SK-N-SH treated with all-trans-retinoic acid at 6 μM for 48 hours (cell line): ENCODE data around the gene CHID1.

ENCODE experiments used
- ATAC-seq: fragments of 200-7000 bp; cut with Tn5 transposase; 3 replicates; pipeline ENCODE4 v1.9.1; 2020; ENCODE audit warnings: mild to moderate bottlenecking, moderate library complexity
- ARNTL ChIP-seq: fragments of 450-650 bp; formaldehyde crosslinking; IDR thresholded peaks from 2 replicates; pipeline ENCODE4 v1.5.0; 2020; ENCODE audit warnings: low read depth, mild to moderate bottlenecking, moderate library complexity, borderline replicate concordance
- BACH2 ChIP-seq: fragments of 250-450 bp; sonication (Bioruptor Pico); IDR thresholded peaks from 2 replicates; pipeline ENCODE4 v1.9.0; 2021; ENCODE audit warnings: mild to moderate bottlenecking, borderline replicate concordance
- CREB5 ChIP-seq: fragments of 250-450 bp; sonication (Bioruptor Pico); IDR thresholded peaks from 2 replicates; pipeline ENCODE4 v1.5.1; 2020; ENCODE audit warnings: low read depth, mild to moderate bottlenecking, moderate library complexity
- CSDC2 ChIP-seq: fragments of 250-450 bp; sonication (Bioruptor Pico); IDR thresholded peaks from 2 replicates; pipeline ENCODE4 v1.5.0; 2020; ENCODE audit warnings: mild to moderate bottlenecking, moderate library complexity
- CSRNP3 ChIP-seq: fragments of 250-450 bp; sonication (Bioruptor Pico); IDR thresholded peaks from 2 replicates; pipeline ENCODE4 v1.5.1; 2021; ENCODE audit warnings: mild to moderate bottlenecking, moderate library complexity
- ESRRG ChIP-seq: fragments of 250-450 bp; sonication (Bioruptor Pico); IDR thresholded peaks from 2 replicates; pipeline ENCODE4 v1.6.1; 2021; ENCODE audit warnings: mild to moderate bottlenecking
- GLIS3 ChIP-seq: fragments of 250-450 bp; sonication (Bioruptor Pico); IDR thresholded peaks from 2 replicates; pipeline ENCODE4 v1.5.0; 2020; ENCODE audit warnings: mild to moderate bottlenecking, moderate library complexity
- ISL1 ChIP-seq: fragments of 250-450 bp; sonication (Bioruptor Pico); IDR thresholded peaks from 2 replicates; pipeline ENCODE4 v2.1.2; 2022; ENCODE audit warnings: mild to moderate bottlenecking, moderate library complexity
- OSR1 ChIP-seq: fragments of 250-450 bp; sonication (Bioruptor Pico); IDR thresholded peaks from 2 replicates; pipeline ENCODE4 v1.8.0; 2022; ENCODE audit warnings: moderate library complexity, mild to moderate bottlenecking, inconsistent platforms
- POU6F1 ChIP-seq: fragments of 250-450 bp; sonication (Bioruptor Pico); IDR thresholded peaks from 2 replicates; pipeline ENCODE4 v1.8.0; 2021; ENCODE audit warnings: low read depth, mild to moderate bottlenecking, moderate library complexity, borderline replicate concordance
- PPARA ChIP-seq: fragments of 250-450 bp; sonication (Bioruptor Pico); IDR thresholded peaks from 2 replicates; pipeline ENCODE4 v1.5.0; 2020; ENCODE audit warnings: mild to moderate bottlenecking, borderline replicate concordance
- RARB ChIP-seq: fragments of 250-450 bp; sonication (Bioruptor Pico); IDR thresholded peaks from 2 replicates; pipeline ENCODE4 v1.8.0; 2021; ENCODE audit warnings: mild to moderate bottlenecking, moderate library complexity
- SNAI2 ChIP-seq: fragments of 250-450 bp; sonication (Bioruptor Pico); IDR thresholded peaks from 2 replicates; pipeline ENCODE4 v1.5.0; 2020; ENCODE audit warnings: mild to moderate bottlenecking, moderate library complexity
- TCF4 ChIP-seq: fragments of 250-450 bp; sonication (Bioruptor Pico); IDR thresholded peaks from 2 replicates; pipeline ENCODE4 v1.8.0; 2021; ENCODE audit warnings: mild to moderate bottlenecking, moderate library complexity, borderline replicate concordance
- TOX ChIP-seq: fragments of 250-450 bp; sonication (Bioruptor Pico); IDR thresholded peaks from 2 replicates; pipeline ENCODE4 v1.8.0; 2021; ENCODE audit warnings: mild to moderate bottlenecking, moderate library complexity, borderline replicate concordance
- ZC3H10 ChIP-seq: fragments of 250-450 bp; sonication (Bioruptor Pico); IDR thresholded peaks from 2 replicates; pipeline ENCODE4 v1.5.1; 2021; ENCODE audit warnings: mild to moderate bottlenecking, moderate library complexity
- ZFP3 ChIP-seq: fragments of 250-450 bp; sonication (Bioruptor Pico); IDR thresholded peaks from 2 replicates; pipeline ENCODE4 v1.5.0; 2020; ENCODE audit warnings: mild to moderate bottlenecking, moderate library complexity
- ZFP30 ChIP-seq: fragments of 450-650 bp; formaldehyde crosslinking; IDR thresholded peaks from 2 replicates; pipeline ENCODE4 v1.5.0; 2022; ENCODE audit warnings: mild to moderate bottlenecking, moderate library complexity
- ZNF565 ChIP-seq: fragments of 450-650 bp; formaldehyde crosslinking; conservative IDR thresholded peaks from 2 replicates; pipeline ENCODE4 v1.5.0; 2020; ENCODE audit warnings: low read depth, mild to moderate bottlenecking, moderate library complexity
- ZNF70 ChIP-seq: fragments of 450-650 bp; formaldehyde crosslinking; IDR thresholded peaks from 2 replicates; pipeline ENCODE4 v1.5.0; 2020; ENCODE audit warnings: mild to moderate bottlenecking, moderate library complexity
- ZNF8 ChIP-seq: fragments of 450-650 bp; formaldehyde crosslinking; IDR thresholded peaks from 2 replicates; pipeline ENCODE4 v1.5.0; 2020; ENCODE audit warnings: mild to moderate bottlenecking, moderate library complexity
- TF ChIP-seq, protein P1 (sequence below): fragments of 250-450 bp; sonication (Bioruptor Pico); IDR thresholded peaks from 2 replicates; pipeline ENCODE4 v1.5.0; 2020; ENCODE audit warnings: mild to moderate bottlenecking, moderate library complexity
- TF ChIP-seq, protein P2 (sequence below): fragments of 250-450 bp; sonication (Bioruptor Pico); IDR thresholded peaks from 2 replicates; pipeline ENCODE4 v1.8.0; 2020; ENCODE audit warnings: mild to moderate bottlenecking, moderate library complexity, borderline replicate concordance

CHID1 gene

DNA sequence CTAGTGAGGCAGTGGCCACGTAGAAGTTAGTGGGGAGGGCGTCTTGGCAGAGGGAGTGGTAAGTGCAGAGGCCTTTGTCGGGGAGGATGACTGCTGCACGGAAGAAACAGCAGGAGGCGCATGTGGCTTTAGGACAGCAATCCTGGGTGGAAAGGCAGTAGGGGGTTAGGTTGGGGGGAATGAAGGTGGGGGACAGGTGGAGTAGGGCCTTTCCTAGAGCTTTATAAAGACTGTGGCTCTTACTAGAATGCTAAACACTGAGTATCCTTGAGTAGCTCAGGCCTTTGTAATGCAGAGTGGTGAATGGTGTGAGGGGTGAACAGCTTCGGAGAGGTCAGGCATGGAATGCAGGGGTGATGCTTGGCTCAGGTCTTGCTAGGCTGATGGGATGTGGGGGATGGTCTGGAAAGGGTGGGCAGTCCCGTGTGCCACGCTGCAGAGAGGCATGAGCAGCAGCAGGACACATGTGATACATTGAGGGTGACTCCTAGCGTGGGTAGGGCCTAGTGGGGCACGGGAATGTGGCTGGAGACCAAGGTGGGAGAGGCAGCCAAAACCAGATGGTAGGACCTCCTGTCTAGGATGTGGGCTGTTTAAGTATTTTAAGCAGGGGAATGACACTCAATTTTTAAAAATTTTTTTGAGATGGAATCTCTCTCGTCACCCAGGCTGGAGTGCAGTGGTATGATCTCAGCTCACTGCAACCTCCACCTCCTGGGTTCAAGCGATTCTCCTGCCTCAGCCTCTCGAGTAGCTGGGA, 34.3 kb upstream of the CHID1 start:
- TF ChIP-seq TOX (CRISPR knock-in tag) (no peak), CSRNP3 (CRISPR knock-in tag) (no peak), BACH2 (no peak), GLIS3 (CRISPR knock-in tag) (no peak), SNAI2 (CRISPR knock-in tag) (no peak), PPARA (CRISPR knock-in tag) (no peak), OSR1 (CRISPR knock-in tag) (no peak), ZFP30 (no peak), ARNTL (CRISPR knock-in tag) (no peak), ZNF70 (CRISPR knock-in tag) (no peak), ZFP3 (CRISPR knock-in tag) (no peak), POU6F1 (CRISPR knock-in tag) (no peak), ESRRG (CRISPR knock-in tag) (no peak), ZC3H10 (no peak), TCF4 (no peak), ZNF8 (CRISPR knock-in tag) (no peak)
- TF ChIP-seq, protein P1, sequence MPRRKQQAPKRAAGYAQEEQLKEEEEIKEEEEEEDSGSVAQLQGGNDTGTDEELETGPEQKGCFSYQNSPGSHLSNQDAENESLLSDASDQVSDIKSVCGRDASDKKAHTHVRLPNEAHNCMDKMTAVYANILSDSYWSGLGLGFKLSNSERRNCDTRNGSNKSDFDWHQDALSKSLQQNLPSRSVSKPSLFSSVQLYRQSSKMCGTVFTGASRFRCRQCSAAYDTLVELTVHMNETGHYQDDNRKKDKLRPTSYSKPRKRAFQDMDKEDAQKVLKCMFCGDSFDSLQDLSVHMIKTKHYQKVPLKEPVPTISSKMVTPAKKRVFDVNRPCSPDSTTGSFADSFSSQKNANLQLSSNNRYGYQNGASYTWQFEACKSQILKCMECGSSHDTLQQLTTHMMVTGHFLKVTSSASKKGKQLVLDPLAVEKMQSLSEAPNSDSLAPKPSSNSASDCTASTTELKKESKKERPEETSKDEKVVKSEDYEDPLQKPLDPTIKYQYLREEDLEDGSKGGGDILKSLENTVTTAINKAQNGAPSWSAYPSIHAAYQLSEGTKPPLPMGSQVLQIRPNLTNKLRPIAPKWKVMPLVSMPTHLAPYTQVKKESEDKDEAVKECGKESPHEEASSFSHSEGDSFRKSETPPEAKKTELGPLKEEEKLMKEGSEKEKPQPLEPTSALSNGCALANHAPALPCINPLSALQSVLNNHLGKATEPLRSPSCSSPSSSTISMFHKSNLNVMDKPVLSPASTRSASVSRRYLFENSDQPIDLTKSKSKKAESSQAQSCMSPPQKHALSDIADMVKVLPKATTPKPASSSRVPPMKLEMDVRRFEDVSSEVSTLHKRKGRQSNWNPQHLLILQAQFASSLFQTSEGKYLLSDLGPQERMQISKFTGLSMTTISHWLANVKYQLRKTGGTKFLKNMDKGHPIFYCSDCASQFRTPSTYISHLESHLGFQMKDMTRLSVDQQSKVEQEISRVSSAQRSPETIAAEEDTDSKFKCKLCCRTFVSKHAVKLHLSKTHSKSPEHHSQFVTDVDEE (CRISPR knock-in tag), result no peak
- TF ChIP-seq, protein P2, sequence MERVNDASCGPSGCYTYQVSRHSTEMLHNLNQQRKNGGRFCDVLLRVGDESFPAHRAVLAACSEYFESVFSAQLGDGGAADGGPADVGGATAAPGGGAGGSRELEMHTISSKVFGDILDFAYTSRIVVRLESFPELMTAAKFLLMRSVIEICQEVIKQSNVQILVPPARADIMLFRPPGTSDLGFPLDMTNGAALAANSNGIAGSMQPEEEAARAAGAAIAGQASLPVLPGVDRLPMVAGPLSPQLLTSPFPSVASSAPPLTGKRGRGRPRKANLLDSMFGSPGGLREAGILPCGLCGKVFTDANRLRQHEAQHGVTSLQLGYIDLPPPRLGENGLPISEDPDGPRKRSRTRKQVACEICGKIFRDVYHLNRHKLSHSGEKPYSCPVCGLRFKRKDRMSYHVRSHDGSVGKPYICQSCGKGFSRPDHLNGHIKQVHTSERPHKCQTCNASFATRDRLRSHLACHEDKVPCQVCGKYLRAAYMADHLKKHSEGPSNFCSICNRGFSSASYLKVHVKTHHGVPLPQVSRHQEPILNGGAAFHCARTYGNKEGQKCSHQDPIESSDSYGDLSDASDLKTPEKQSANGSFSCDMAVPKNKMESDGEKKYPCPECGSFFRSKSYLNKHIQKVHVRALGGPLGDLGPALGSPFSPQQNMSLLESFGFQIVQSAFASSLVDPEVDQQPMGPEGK (CRISPR knock-in tag), result no peak
- no peak for ATAC-seq

GRCh38 chr11:942823-943222, 32.2 kb upstream of the CHID1 start:
- no peak for ATAC-seq

More at GRCh38 chr11:942823-943222, 32.2 kb upstream of the CHID1 start:
- TF ChIP-seq ZFP30 (no peak), TOX (CRISPR knock-in tag) (no peak), CREB5 (no peak), RARB (CRISPR knock-in tag) (no peak), TCF4 (no peak), CSDC2 (CRISPR knock-in tag) (no peak), ZNF565 (CRISPR knock-in tag) (no peak), CSRNP3 (CRISPR knock-in tag) (no peak), ISL1 (CRISPR knock-in tag) (no peak), POU6F1 (CRISPR knock-in tag) (no peak), ZNF70 (CRISPR knock-in tag) (no peak), ZFP3 (CRISPR knock-in tag) (no peak), GLIS3 (CRISPR knock-in tag) (no peak), BACH2 (no peak), ZC3H10 (no peak), ESRRG (CRISPR knock-in tag) (no peak), OSR1 (CRISPR knock-in tag) (no peak), PPARA (CRISPR knock-in tag) (no peak), SNAI2 (CRISPR knock-in tag) (no peak)
- TF ChIP-seq, protein P1 (CRISPR knock-in tag), result no peak
